Measurements from ENCODE around the gene GBE1.

DNA sequence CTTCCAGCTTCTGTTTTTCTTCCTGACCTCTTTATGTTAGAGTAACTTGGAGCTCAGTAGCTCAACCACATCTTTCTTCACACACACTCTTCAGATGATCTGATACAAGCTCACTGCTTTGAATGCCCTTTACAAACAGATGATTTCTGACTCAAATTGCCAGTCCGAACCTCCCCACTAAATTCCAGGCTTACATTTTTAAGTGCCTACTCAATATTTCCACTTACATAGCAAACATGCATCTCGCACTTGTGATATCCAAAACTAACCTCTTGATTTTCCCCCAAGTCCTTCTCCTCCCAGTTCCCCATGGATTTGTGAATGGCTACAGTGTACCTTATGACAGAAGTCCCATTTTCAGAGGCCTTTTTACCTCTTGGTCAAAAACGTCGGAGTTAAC is 139.1 kb downstream of the GBE1 start:
- TF ChIP-seq, protein P1, sequence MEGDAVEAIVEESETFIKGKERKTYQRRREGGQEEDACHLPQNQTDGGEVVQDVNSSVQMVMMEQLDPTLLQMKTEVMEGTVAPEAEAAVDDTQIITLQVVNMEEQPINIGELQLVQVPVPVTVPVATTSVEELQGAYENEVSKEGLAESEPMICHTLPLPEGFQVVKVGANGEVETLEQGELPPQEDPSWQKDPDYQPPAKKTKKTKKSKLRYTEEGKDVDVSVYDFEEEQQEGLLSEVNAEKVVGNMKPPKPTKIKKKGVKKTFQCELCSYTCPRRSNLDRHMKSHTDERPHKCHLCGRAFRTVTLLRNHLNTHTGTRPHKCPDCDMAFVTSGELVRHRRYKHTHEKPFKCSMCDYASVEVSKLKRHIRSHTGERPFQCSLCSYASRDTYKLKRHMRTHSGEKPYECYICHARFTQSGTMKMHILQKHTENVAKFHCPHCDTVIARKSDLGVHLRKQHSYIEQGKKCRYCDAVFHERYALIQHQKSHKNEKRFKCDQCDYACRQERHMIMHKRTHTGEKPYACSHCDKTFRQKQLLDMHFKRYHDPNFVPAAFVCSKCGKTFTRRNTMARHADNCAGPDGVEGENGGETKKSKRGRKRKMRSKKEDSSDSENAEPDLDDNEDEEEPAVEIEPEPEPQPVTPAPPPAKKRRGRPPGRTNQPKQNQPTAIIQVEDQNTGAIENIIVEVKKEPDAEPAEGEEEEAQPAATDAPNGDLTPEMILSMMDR (IDR thresholded peaks at IDR 0.05): no peak
- TF ChIP-seq EZH2 (IDR thresholded peaks at IDR 0.05): no peak

Measured in neural progenitor cell (in vitro differentiated cells).